ENCODE data around the gene COX7A2L.
"Not testable (repeated sequence)": the region's sequence is repeated elsewhere in the genome, so short reads cannot be mapped to it uniquely, and the experiment has no call there.

The COX7A2L gene

DNA sequence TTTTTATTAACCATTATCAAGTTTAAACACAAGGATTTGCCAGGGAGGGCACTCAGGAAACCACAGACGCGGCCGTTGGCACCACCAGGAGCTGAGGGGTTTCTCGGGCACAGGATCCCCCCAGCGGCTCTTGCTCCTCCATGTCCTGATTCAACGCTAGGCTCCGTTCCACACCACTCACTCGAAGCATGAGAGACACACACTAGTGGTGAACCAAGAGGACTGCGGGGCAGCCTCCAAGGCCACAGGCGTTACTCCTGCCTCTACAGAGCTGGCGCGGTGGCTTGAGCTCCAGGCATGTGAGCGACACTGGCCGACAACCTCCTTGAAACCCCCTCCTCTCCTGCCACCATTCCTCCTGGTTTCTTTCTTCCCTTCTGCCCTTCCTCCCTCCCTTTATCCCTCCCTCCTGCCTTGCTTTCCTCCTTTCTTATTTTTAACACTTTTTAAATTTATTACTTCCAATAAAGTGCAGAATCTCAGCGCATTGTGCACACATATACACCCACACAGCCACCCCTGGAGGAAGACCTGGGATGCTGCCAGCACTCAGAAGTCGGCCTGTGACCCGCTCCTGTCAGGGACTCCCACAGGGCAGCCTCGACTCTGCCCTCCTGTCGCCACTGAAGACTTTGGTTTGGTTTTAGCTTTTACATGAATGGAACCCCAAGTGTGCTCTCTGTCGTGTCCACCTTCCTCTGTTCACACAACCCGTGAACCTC lies 21.7 kb downstream of the COX7A2L start:
- no peak for DNase-seq (ENCODE audit: low read depth in 2 of 2)

DNA sequence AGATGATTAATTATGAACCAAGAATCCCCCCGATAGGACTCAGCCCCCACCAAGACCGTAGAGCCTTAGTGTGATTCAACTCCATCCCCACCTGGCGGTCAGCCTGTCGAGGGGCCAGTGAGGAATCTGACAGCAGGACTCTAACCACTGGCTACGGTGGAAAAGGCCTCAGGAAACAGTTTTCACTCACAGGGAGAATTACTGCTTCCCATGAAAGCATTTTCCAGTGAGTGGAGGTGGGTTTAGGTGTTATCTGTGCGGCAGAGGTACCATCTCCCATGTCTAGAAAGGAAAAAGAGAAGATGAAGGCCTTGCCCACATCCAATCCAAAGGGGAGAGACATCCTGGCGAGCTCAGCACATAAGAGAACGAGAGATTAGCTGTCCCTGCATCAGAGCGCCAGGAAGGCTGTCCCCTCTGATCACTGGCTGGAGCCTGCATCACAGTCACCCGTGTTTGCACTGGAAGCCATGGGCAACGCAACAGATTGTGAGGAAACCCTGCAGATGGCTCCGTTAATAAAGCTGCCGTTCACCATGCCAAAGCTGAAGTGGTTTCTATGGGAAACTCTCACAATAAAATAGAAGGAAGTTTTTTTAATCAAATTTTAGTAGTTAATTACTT lies 22.3 kb downstream of the COX7A2L start:
- no peak for DNase-seq (ENCODE audit: low read depth in 2 of 2)

DNA sequence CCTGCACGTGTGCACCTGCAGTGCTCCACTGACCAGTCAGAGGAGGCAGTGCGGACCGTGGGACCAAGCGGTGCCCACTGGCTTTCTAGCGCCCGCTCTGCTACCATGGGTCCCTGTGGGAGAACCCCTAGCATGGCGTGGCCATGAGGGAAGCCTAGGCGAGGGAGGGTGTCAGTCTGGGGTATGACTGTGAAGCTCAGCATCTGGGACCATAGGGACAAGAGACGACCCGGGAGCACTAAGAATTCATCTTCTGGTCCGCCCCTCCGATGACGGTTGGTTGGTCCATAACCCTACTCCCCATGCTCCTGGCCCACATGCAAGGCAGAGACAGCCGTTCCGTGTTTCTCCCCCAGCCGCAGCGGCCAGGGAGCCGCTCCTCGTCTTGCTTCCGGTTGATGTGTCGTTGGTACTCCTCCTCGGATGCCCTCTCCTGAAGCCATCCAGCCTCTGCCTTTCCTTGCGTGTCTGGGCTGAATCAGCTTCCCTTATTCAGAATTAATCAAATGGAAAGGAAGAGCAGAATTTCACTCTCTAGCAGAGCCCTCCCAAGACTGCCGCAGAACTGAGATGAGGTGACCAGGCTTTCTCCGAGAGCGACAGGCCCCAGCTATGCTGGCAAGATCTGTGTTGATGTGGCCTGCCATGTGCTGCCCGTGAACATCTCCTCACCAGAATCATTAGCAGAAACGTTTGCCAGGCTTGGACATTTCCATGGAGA lies 23.0 kb downstream of the COX7A2L start:
- DNase-seq (ENCODE audit: low read depth in 2 of 2), result no peak

DNA sequence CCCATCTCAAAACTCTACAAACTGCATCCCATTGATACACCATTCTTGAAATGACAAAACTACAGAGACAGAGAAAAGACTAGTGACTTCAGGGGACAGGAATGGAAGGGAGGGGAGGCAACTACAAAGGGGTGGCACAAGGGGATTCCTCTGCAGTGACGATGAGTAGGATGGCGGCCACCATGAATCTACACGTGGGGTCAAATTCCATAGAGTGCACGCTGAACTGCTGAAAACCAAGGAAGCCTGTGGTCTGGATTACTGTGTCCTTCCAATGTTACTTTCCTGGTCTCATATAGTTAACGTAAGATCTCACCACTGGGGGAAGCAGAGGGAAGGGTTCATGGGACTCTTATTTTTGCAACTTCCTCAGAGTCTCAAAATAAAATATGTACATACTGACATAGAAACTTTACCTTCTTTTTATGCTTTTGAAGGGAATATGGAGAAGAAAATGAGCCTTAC lies 23.6 kb downstream of the COX7A2L start:
- DNase-seq (ENCODE audit: low read depth in 2 of 2), result no peak

DNA sequence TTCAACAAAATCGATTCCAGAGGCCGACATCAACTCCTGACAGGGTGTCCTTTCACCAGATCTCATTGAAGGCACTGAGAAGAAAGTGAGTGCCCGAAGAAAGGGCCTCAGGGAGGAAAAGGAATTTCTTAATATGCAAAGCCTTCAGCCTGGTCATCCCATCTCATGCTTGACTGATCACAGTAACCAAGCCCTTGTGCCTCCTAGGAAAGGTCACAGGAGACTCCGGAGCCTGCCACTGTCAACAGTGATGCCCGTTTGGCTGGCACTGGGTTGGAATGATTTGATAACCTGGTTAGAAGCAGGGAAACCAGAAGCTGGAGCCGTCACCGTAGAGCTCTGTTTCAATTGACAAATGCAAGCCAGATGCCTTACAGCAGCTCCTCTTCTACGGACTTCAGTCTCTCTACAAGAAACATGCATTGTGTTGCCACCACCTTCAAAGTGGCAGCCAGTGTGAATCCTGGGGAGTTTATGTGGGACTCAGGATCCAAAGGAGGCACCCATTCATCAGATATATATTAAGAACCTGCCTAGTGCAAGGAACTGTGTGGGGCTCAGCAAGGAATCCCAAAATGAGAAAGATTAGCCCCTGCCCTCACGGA lies 24.6 kb downstream of the COX7A2L start:
- DNase-seq (ENCODE audit: low read depth in 2 of 2), result no peak

DNA sequence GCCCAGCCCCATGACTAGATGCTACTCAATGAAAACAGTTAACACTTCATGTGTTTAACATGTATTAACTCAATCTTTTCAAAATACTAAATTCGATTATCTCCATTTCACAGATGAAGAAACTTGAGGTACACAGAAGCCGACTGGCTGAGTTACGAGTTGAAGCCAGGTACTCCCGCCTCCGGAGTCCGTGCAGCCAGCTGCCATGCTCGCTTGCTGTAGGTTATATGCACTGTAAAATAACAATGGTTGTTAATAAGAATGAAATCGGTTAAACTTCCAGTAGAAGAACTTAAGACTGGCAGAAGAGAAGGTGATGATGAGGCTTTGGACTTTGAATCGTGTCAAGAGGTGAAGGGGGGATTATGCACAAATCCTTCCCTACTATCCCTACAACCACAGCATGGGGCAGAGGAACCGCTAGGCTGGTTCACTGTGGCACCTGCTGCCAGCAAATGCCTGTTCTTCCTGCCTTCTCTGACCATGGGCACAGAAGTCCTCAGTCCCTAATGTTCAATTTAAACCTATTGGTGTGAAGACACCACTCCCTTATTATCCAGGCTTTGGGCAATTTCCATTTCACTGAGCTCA lies 25.4 kb downstream of the COX7A2L start:
- DNase-seq (ENCODE audit: low read depth in 2 of 2), result no peak

DNA sequence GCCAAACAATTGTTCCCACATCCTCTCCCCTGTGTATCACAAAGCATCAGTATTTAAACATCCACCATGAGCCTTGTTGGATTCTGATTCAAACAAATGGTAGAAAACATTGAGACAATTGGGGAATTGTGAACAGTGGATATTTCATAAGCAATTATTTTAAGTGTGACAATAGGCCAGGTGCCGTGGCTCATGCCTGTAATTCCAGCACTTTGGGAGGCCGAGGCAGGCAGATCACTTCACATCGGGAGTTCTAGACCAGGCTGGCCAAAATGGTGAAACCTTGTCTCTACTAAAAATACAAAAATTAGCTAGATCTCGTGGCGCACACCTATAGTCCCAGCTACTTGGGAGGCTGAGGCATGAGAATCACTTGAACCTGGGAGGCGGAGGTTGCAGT lies 26.2 kb downstream of the COX7A2L start:
- not testable (repeated sequence) for DNase-seq (ENCODE audit: low read depth in 2 of 2)

DNA sequence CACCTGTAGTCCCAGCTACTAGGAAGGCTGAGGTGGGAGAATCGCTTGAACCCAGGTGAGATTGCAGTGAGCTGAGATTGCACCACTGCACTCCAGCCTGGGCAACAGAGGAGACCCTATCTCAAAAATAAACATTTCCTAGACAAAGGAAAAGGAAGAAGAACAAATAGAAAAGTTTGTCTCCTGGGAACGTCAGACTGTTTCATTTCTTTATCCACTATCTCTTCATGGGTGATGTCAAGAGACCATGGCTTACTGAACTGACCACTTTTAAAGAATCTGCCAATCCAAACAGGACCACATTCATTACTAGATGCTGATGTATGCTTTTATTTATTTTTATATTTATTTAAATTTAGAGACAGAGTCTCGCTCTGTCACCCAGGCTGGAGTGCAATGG lies 26.8 kb downstream of the COX7A2L start:
- no peak for DNase-seq (ENCODE audit: low read depth in 2 of 2)

DNA sequence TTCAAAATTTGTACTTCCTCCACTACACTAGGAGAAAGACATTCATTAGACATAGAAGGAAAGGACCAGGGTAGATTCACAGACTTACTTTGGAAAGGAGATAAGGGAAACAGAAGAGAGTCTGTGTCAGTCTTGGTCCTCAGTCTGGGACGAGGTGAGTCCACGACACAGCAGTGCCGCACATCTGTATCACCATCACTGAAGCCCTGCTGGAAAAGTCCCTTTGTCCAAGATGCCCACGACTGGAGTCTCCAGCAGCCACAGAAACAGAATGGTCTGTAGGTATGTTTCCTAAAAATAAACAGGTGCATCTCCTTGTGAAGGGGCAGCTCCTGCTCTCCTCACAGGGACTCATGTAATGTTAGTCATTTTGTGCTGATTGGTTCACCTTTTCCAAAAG lies 27.4 kb downstream of the COX7A2L start:
- DNase-seq (ENCODE audit: low read depth in 2 of 2), result no peak

DNA sequence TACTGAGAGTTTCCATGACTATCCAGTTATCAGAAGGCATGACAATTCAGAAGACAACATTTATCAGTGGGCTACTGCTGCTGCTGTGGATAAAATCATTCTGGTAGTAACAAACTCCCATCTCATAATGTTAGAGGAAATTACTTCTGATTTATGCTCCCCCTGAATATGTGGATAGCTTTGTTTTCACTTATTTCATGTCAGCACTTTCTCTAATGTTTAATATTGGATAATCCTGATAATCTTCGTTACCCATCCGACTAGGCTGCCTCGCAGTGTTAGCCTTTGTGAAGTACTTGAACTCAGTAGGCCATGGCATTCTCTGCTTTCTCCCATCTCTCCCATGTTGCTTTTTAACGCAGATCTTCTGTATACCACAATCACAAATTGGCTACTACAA lies 28.4 kb downstream of the COX7A2L start:
- no peak for DNase-seq (ENCODE audit: low read depth in 2 of 2)

DNA sequence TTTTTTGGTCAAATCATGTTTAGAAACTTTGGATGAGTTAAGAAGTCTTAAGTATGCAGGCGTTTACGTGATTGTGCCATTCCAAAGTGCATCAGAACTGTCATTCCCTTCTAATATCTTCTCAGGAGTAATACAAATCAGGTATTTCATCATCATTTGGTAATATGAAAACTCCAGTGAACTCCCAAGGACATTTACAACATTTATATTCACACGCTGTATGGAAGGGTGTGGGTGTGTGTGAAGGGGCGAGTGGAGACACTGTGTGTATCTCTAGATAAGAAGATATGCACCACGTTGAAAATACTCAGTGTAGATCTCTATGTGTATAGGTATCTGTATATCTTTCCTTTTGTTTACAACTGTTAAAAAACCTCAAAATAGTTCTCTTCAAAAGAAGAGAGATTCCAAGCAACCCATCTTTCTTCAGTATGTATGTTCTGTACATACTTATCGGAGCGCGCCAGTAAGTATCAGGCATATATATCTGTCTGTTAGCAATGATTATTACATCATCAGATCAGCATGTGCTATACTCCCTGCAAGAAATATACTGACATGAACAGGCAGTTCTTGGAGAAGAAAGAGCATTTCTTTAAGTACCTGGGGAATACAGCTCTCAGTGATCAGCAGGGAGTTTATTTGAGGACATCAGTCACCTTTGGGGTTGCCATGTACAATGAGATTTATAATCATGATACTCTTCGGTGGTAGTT lies 29.3 kb downstream of the COX7A2L start:
- no peak for DNase-seq (ENCODE audit: low read depth in 2 of 2)

DNA sequence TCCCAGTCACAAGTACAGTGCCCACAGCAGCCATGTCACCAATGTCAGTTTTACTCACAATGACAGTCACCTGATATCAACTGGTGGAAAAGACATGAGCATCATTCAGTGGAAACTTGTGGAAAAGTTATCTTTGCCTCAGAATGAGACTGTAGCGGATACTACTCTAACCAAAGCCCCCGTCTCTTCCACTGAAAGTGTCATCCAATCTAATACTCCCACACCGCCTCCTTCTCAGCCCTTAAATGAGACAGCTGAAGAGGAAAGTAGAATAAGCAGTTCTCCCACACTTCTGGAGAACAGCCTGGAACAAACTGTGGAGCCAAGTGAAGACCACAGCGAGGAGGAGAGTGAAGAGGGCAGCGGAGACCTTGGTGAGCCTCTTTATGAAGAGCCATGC lies 31.3 kb downstream of the COX7A2L start:
- no peak for DNase-seq (ENCODE audit: low read depth in 2 of 2)

DNA sequence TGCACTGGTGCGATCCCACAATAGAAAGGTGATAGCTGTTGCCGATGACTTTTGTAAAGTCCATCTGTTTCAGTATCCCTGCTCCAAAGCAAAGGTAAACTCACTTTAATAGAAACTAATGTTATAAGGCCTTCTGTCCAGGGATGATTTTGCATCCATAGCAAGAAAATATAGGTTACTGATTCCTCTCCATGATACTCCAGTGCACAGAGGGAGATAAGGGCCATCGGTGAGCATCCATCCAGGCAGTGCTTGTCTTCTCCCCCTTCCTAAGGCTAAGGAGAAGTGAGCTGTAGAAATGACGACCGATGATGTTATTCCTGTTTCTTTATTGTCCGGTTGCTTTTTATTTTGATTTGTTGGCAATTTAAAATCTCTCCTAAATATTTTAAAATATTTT lies 32.1 kb downstream of the COX7A2L start:
- no peak for DNase-seq (ENCODE audit: low read depth in 2 of 2)

DNA sequence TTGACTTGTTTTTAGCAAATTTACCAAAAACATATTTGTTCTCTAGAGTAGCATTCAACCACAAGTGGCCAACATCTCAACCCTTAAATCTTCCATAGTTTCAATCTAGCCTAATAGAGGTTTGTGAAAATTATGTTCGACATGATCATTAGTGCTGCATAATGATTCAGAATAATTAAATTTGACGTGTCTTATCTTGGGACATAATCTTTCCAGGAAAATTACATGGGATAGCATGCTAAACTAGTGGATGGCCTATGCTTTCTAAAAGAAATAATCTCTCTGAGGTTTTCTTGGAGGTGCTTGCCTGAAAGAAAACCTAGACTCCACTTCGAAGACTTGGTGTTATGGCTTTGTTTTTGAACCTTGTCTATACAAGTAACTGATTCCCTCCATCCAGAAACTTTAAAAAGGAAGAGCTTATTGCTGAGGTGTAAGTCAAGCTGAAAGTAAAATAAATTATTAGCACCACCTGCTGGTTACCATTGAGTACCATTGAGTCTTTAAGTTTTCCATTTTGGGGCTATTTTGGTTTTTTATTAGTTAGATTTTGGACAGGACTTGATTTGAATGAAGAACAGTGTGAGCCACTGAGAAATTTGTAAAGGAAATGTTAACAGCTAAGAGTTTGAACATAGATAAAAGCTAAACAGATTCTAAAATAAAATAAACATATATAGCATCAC lies 32.7 kb downstream of the COX7A2L start:
- no peak for DNase-seq (ENCODE audit: low read depth in 2 of 2)

DNA sequence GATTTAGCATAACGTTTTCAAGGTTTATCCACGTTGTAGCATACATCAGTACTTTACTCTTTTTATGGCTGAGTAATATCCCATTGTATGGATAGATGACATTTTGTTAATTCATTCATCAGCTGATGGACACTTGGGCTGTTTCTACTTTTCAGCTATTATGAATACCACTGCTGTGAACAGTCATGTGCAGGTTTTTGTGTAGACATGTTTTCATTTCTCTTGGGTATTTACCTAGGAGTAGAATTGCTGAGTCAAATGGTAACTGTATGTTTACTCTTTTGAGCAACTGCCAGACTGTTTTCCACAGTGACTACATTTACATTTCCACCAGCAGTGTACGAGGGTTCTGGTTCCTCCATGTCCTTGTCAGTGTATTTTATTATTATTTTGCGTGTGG lies 33.9 kb downstream of the COX7A2L start:
- DNase-seq (ENCODE audit: low read depth in 2 of 2), result no peak

DNA sequence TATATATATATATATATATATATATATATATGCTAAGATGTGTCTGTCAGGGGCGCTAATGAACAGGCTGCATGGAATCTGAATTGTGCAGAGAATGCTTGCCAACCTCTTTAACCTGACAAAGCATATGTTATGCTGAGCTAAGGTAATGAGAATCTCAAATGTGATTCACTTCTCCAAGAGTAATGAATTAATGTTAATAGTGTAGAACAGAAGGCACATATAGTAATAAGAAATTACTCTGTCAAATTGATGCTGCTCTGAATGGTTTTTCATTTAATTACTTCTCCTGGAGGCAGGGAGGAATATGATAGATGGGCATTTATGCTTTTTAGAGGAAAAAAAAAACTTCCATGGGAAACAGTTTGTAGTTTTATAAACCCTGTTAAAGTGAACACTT lies 35.4 kb downstream of the COX7A2L start:
- no peak for DNase-seq (ENCODE audit: low read depth in 2 of 2)

DNA sequence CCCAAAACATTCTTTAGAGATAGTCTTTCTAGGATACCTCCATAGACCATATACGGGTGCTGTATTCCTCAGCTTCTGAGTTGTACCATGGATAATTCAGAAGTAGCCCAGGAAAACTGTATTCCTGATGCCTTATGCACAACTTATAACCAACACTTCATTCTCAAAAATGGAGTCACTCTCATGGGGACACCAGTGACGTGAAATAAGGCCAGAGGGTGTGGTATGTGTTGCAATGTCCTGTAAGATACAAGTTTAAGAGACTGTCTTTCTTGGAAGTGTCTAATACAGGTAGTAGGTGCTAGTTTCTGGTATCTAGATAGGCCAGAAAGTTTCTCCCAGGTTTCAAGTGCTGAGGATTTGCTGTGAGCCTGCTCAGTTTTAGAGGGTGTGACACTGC lies 36.1 kb downstream of the COX7A2L start:
- no peak for DNase-seq (ENCODE audit: low read depth in 2 of 2)

DNA sequence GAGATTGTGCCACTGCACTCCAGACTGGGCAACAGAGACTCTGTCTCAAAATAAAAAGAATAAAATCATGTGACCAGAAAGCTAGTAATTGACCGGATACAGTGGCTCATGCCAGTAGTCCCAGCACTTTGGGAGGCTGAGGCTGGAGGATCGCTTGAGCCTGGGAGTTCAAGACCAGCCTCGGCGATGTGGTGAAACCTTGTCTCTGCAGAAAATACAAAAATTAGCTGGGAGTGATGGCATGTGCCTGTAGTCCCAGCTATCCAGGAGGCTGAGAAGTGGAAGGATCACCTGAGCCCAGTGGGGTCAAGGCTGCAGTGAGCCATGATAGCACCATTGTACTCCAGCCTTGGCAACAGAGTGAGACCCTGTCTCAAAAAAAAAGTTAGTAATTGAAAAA lies 36.8 kb downstream of the COX7A2L start:
- no peak for DNase-seq (ENCODE audit: low read depth in 2 of 2)

DNA sequence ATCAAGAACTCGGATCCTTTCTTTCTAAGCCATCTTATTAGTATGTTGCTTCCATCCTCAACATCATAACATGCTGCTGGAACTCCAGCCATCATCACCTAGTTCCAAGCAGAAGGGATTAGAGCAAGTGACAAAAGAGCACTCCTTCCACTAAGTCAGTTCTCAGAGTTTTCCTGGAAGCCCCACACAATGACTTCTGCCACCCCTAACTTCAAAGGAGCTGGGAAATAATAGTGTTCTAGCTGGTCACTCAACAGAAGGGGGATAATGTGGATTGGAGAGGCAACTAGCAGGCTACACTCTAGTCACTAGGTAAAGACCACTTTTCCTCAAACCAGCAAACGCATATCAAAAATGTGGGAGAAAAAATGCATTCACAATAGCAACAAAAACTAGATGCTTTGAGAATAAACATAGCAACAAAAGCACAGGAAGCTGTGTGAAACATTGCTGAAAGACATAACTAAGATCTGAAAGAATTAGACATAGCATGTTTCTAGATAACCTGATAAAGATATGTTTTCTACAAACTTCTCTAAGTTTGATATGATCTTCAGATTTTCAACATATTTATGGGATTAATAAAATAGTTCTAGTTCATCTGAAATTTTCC lies 39.5 kb downstream of the COX7A2L start:
- no peak for DNase-seq (ENCODE audit: low read depth in 2 of 2)

DNA sequence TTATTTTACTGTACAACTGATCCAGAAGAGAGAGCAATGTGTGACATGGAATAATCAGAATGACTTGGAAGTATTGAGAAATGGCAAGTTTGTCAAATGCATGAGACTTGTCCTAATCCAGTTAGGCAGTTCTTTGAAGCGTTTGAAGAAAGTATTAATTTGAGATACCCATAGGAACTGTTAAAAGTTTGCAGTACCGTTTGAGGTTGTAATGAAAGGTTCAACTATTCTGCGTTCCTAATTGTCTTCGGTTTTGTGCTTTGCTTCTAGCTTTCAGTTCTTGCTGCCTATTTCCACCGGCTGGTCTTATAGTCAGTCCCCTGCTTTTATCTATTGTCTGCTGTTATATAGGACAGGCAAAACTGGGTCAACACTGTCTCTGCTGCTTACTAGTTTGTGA lies 41.8 kb downstream of the COX7A2L start:
- DNase-seq (ENCODE audit: low read depth in 2 of 2), result no peak

DNA sequence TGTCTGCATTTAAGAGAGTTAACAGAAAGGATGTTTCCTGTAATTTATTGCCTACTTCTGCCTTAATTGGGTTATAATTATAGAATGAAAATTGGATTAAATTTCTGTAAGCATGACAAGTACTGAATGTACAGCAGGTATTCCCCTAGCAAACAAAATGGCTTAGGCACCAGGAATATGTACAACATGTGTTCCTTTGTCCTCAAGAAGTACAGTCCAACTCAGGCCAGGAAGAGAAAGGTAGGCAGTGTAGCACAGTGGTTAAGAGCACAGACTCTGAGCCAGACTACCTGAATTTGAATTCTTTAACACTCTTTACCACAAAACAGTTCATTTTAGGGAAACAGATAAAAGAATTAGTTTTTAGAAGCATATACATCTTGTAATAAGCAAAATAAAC lies 43.1 kb downstream of the COX7A2L start:
- DNase-seq (ENCODE audit: low read depth in 2 of 2), result no peak
